HG03095 (cell line): ENCODE data around the gene SRPX.

Experiments
- ATAC-seq: cut with Tn5 transposase; IDR thresholded peaks from one replicate; pipeline ENCODE4 v1.9.1; 2021; ENCODE audit warnings: moderate library complexity; ENCODE audit not compliant: unreplicated experiment

The SRPX gene

DNA sequence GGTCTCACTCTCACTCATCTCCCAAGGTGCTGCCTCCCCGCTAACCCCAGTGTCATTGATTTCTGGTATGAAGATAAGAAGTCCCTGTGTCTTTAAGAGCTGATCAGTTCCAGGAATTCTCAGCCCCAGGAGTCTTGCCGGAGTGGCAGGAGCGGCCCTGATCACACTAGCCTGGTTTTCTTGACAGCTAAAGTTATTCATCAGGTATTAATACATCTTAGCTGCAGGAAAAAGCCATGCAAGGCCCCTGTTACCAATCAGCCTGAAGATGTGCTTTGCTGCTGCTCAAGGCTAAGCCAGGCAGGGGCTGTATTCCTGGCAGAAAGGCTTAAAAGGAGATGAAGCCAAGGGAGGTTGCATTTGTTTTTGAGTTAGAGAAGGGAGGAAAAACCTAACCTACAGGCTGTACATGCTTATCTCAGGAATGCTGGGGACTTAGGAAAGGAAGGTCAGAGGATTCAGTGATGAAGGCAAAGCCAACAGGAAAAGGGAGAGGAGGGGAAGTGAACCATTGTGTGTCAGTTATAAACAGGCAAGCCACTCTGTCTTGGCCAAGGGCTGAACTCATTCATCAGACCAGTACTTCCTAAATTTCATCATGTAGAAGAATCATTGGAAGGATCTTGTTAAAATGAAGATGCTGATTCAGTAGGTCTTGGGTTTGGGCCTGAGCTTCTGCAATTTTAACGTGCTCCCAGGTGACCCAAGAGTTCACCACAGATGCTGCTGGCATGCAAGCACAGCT, 8.6 kb downstream of the SRPX start:
- no peak for ATAC-seq

DNA sequence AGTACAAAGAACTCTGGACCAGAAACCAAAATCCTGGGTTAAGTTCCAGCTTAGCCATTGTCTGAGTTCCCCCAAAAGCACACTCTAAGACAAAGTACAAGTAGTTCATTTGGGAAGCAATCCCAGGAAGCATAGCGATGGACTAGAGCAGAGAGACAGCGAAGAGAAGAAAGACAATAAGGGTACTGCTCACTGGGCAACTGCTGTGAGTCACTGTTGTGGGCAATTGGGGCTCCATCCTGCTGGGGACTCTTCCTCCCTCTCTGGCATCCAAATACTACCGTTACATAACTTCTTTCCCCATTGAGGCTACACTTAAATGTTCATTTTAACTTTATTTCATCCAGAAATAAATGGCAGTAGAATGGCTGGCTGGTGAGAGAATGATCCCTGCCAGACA, 14.1 kb downstream of the SRPX start:
- ATAC-seq: no peak

DNA sequence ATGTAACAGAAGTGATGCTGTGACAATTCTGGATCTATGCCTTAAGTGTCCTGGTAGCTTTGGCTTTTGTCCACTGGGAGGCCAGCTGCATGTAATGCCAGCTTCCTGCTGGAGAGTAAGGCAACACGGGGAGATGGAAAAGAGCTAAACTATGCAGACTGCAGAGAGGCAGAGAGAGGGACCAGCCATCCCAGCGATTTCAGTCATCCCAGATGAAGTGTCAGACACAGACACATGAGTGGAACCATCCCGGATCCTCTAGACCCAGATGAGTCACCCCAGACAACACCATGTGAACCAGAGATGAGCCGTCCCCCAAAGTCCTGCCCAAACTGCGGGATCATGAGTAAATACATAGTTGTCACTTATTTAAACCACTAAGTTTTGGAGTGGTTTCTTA, 14.6 kb downstream of the SRPX start:
- no peak for ATAC-seq

DNA sequence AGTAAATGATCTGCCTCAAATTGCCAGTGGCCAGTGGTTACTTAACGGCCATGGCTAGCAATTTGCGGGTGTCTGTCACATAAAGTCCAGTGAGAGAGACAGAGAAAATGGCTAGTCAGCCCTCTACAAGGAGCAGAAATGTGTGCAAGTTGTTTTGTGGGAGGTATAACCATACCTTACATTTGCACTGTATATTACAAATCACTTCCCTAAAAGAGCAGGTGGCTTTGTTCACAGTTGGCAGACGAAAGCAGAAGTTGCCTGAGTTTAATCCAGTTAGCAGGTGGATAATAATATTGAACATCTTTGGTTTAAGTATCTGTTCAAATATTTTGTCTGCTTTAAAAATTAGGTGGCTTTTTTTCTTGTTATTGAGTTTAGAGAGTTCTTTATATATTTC, 15.6 kb downstream of the SRPX start:
- no peak for ATAC-seq

DNA sequence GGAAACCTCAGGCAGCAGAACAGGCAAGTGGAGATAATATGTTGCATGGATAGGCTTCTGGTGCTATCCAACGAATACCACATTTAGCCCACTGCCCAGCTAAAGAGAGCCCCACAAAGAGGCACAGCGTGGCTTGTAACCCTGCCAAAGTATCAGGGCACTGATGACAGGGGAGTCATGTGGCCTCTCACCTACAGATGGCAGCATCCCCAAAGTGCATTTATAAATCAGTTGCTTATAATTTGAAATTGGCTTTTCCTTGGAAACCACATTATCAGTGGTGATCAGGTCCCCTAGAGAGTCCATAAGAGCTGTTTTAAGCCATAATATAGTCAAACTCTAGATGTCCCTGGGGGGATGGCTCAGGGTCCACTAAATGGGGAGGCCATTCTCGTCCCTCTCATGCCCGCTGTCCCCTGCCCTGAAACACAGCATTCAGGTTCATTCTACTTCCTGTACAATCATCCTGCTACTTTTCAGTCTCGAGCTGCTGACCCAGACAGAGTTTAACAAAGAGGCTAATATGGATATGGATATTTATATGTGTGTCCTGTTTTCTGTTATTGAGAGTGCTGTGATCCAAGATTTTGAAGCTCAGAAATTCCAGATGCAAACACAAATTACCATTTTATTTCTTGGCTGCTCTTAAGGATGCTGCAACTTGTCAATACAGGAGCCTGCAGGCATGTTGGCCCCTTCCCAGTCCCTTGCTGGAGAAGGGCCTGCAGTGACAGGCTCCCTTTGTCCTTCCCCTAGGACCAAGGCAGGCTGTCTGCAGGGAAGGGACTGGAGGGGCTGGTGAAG, 28.5 kb downstream of the SRPX start:
- no peak for ATAC-seq

DNA sequence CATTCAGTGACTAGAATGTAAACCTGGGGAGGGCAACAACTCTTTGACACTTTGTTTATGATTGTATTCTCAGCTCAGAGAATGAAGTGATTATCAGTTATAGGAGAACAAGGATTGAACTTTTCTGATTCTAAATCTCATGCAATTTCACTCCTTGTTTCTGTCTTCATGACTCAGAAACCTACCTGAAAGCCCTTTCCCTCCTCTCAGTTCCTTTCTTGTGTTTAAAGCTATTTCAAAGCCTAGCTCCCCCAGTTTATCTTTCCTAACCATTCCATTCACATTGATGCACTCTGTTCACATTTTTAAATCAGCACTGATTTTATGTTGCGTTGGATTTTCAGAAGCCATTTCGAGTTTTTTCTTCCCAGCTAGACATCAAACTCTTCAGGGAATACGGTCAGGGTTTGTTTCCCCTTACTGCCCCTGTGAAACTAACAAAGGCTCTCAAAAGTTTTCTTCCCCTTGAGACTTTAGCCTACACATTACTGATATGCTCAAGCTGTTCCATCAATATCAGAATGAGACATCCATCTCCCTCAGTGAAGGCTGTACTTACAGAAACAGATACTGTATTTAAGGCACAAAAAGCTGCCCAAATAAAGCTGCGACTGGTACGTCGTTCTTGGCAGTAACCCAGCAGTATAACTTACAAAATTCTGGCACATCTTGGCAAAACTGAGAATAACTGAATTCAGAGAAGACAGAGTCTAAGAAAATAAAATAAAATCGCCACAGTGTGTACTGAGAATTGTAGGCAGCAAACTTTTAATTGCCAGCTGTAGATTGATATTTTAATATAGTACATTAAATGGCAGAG, 31.0 kb downstream of the SRPX start:
- ATAC-seq: no peak

DNA sequence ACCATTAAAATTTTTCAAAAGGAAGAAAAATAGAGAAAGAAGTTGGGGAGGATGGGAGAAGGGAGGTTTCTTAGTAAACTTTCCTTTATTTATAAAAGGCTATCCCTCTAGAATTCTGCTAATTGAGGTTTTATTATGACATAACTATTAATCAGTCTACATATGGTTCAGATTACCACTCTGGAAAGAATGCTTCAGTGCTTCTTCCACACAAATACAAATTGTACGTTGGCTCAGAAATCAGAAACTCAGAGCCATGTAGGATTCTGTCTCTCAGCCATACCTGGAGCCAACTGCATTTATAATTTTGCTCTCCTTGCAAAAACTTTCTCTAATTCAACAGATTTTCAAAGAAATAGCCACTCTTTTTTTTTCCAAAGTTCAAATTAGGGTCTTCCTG, 37.1 kb downstream of the SRPX start:
- ATAC-seq: no peak

DNA sequence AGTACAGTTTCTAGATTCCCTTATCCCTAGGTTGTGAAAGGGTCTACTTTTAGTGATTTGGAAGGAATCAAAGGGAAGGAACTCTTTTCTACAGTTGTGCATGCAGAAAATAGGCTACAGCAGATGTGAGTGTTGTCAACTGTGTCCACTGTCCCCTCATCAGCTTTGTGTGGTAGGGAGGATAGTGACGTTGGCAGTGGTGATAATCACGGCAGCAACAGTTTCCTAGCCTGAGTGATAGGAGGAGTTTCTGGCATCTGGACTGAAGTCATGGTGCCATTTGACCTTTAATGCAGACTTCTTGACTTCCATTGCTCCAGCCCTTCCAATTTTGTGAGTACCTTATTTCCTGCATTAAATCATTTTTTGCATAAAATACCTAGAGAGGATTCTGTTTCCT, 39.3 kb downstream of the SRPX start:
- no peak for ATAC-seq

DNA sequence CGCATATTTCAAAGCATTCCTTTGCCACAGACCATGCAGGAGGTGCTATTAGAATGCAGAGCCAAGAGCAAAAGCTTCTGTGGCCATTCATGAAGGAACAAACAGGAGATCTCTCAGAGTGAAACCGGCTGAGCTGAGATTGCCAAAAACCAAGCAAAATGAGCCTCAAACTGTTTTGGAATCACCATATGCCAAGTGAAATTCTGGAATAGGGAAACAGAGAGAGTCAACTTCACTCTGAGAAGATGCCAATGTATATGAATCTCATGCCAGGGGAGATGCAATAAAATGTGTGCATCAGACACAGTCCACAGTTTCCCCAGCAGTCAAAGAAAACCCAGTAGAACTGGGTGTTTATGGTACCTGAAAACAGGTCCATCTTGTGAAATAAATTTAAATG, 42.3 kb downstream of the SRPX start:
- no peak for ATAC-seq

DNA sequence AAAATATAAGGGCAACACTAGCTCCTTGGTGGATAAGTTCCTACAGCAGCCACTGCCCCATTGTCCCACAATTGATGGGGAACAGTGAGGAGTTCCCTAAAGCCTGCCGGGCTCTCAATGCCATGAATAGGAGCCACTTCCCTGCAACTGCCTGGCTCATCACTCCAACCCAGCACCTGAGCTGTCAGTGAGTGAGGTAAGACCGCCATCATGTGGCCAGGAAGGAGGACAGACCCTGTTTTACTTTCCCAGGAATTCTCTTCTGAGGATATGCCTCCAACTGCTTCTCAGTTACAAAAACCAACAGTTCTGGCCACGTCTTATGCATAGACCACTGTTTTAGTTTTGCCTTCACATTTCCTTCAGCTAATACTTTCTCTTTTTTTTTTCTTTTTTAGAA, 45.5 kb downstream of the SRPX start:
- ATAC-seq: no peak

DNA sequence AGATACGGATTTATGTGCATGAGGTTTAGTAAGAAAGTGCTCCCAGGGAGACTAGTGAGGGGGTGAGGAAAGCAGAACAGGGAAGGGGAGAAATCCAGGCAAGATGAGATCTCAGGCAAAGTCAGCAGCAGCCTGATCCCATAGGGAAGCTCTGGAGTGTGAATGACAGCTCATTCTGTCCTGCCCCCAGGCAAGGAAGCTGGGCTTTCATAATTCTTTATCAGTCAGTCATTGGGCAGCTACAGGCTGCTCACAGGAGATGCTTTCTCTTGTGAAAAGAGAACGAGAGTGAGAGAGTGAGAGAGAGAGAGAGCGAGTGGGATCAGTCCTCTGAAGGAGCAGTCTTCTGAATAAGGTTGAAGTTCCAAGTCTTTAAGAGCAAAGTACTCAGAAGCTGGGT, 48.1 kb downstream of the SRPX start:
- no peak for ATAC-seq

DNA sequence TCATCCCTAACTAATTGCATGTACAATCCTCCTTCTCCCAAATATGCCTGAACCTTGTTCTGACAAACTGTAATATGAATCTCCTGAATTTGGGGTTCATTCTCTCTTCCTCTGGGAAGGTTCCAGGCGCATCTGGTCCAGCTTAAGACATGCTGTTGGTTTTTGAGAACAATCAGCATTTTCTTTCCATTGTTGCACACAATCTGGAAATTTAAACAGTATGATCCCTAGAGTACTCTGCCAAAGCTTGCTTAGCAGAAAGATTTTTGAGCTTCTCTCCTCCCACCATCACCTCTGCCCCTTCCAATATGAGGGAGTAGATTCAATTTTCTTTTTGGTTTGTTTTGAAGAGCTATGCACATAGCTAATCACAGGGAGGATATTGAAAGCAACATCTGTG, 50.1 kb downstream of the SRPX start:
- ATAC-seq: no peak

DNA sequence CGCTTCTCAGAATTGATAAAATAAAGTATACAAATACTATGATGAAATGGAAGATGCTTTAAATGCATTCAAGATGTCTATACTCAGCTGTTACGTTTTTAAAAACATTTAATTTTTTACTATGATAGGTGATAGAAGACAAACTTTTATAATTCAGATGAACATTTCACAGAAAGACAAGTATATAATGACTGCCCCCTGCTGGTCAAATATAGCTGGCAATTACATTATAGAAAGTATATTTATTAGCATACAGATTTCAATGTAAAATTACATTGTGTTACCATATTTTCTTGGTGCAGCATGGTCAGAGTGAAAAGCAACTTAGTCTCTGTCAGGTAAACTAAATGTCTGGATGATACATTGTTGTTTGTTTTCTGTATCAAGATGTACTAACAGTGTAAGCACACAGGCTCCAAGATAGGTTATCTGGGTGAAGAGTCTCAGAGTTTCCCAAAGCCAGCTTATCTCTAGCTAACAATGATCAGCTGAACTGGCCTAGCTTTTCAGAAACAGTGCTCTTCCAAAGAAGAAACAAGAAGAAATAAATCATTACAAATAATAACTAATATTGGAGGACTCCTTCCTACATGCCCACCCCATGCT, 54.1 kb downstream of the SRPX start:
- ATAC-seq: no peak

DNA sequence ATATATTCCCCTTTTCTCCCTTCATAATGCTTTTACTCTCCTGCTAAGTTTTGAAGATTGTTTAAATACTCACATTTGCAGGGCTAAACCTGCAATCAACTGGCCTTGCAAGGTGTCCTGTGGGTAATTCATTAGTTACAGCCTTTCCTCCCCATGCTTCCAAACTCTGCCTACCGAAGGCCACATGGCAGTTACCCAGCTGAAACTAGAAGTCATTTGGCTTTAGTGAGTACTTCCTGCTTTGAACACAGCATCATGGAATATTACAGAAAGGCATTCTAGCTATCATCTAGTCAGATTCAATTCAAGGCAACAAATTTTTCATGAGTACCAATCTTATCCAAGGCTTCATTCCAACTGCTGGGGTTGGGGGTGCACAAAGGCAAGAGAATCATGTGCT, 55.6 kb downstream of the SRPX start:
- ATAC-seq: no peak

DNA sequence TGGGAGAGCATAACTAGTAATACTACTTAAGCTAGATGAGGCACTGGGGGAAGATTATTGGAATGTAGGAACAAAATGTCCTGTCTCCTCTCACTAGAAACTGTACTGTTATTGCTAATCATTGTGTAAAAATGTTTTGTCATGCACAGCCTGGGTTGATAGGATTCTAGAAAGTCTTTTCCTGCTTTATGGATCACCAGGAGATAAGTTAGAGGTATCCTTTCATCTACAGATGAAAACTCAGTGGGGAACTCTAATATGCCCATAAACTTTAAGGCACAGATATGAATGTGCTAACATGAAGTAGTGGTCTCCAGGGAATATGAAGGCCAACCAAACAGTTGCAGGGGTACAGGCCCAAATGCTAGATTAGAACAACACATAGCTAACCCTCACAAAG, 57.5 kb downstream of the SRPX start:
- no peak for ATAC-seq

DNA sequence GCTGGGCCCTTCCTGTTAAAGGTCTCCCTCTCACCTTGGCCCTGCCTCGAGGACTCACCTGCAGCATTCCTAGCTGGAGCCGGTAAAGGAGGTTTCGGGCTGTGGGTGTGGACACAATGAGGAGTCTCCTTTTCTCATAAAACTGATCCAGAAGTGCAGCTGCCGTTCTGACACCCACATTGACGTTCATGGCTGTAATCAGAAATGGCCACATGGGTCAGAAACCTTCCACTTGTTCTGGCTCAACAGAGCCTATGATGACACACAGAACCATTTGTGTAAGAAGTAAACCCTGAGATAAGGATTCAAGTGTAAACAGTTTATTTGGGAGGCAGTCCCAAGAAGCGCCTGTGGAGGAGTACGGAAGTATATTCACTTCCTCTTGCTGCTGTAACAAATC, 63.8 kb downstream of the SRPX start:
- ATAC-seq: no peak

DNA sequence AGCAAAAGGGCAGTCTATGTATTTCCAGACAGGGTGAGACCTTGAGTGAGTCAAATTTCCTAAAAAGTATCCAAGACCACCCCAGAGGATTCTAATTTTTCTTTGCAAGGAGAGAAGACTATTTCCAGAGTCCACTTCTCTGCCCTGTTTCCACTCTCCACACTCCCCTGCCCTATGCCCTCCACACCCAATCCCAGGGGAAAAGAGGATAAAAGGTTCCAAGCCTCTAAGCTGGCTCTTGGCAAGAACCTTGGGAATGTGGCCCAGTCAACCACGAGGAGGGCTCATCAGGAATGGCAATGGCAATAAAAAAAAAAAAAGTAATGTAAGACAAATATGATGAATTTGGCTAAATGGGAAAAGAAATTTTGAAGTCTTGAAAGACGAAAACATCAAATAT, 65.9 kb downstream of the SRPX start:
- no peak for ATAC-seq

DNA sequence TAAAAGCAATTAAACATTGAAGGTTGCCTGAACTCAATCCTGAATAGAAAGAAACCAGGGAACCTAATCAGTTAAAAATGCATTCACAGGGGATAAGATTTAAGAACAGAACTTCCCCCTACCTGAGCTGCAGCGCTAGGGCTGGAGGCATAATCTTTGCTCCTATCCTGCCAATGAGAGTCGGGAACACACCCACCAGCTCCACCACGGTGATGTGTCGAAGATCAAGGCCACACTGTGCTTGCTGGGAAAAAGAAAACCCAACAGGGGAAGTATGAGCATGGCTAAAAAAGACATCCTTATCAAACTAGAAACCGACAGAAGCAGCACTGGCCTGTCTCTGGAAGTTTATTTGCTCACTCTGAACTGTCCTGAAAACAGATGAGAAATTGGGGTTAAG, 66.3 kb downstream of the SRPX start:
- no peak for ATAC-seq

DNA sequence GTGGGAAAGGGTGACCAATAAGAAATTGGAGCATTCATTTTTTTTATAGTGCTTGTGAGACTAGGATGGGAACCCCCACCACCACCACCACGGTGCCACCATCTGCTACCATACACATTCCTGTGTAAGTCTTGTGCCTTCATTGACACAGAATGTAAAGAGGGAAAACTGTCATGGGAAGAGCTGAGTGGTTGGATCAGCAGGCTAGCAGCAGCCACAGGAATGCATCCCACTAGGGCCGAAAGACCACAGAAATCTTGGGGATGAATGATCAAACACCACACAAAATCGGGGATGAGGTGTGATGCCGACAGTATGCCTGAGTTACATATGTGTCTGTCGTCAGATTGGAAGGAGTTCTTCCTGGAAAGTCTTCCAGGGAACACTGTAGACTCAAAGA, 69.2 kb downstream of the SRPX start:
- ATAC-seq: no peak

DNA sequence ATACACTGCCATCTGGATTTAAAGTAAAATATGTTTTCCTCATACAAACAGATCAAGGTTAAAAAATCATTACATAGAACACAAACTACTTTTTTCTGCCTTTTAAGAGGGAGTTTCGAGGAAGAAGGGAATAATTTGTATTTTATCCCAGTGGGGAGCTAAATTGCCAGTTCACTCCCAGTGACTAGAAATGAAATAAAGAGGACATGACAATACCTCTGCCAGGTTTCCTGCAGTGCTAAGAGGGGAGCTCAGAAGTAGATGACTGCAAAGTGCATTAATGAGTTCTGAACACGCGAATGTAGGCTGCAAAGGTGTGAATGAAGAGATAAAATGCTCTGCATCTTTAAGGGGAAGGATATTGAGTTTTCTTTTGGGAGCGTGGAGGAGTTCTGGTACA, 69.7 kb downstream of the SRPX start:
- ATAC-seq: no peak

DNA sequence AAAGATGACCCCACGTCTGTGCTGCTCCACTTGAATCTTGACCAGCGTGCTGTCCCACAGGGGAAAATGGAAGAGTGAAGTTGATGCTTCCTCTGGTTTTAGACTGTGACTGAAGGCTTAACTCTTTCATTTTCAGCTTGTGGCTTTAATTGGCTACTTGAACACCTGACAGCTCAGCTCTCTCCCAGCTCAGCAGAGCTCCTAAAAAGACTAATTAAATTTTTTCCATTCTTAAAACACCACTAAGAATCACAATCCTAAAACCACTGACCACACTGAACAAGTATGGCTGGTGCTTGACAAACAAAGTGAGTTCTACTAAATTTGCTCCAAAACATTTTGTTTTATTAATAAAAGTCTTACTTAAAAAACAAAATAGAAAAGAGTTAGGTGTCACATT, 71.7 kb downstream of the SRPX start:
- no peak for ATAC-seq
